GM21360 (cell line): ENCODE measurements around the gene RCAN1.
"Not testable (repeated sequence)": the region's sequence is repeated elsewhere in the genome, so short reads cannot be mapped to it uniquely, and the experiment has no call there.

Experiments used
- ATAC-seq: cut with Tn5 transposase; IDR thresholded peaks from one replicate; pipeline ENCODE4 v1.9.1; 2021; ENCODE audit warnings: mild to moderate bottlenecking, moderate library complexity; ENCODE audit not compliant: unreplicated experiment

Gene RCAN1

GRCh38 chr21:34621434-34622350, 6.8 kb upstream of the RCAN1 start:
- no peak for ATAC-seq

GRCh38 chr21:34619841-34620665, 5.1 kb upstream of the RCAN1 start:
- no peak for ATAC-seq

- ATAC-seq = no peak
Measured at GRCh38 chr21:34618941-34619340, 4.0 kb upstream of the RCAN1 start.

- ATAC-seq = no peak
Measured at GRCh38 chr21:34617753-34618339, 2.9 kb upstream of the RCAN1 start.

GRCh38 chr21:34615487-34615814, 538 bp upstream of the RCAN1 start:
- no peak for ATAC-seq

- no peak for ATAC-seq
Measured at GRCh38 chr21:34613679-34614627, 960 bp downstream of the RCAN1 start.

- ATAC-seq = no peak
Measured at GRCh38 chr21:34612557-34612956, 2.4 kb downstream of the RCAN1 start.

- ATAC-seq = no peak
Measured at GRCh38 chr21:34612056-34612455, 2.9 kb downstream of the RCAN1 start.

GRCh38 chr21:34611528-34611927, 3.4 kb downstream of the RCAN1 start:
- ATAC-seq = no peak

- ATAC-seq = no peak
Measured at GRCh38 chr21:34609933-34610549, 4.9 kb downstream of the RCAN1 start.

- no peak for ATAC-seq
Measured at GRCh38 chr21:34609244-34609932, 5.5 kb downstream of the RCAN1 start.

- not testable (repeated sequence) for ATAC-seq
Measured at GRCh38 chr21:34607376-34607775, 7.5 kb downstream of the RCAN1 start.

- ATAC-seq = no peak
Measured at GRCh38 chr21:34606621-34607020, 8.3 kb downstream of the RCAN1 start.

- no peak for ATAC-seq
Measured at GRCh38 chr21:34606051-34606450, 8.9 kb downstream of the RCAN1 start.

GRCh38 chr21:34604956-34605355, 10.0 kb downstream of the RCAN1 start:
- not testable (repeated sequence) for ATAC-seq

GRCh38 chr21:34604556-34604955, 10.4 kb downstream of the RCAN1 start:
- no peak for ATAC-seq

GRCh38 chr21:34603710-34604057, 11.2 kb downstream of the RCAN1 start:
- ATAC-seq = no peak

GRCh38 chr21:34603002-34603709, 11.8 kb downstream of the RCAN1 start:
- no peak for ATAC-seq

- ATAC-seq = no peak
Measured at GRCh38 chr21:34602061-34602460, 12.9 kb downstream of the RCAN1 start.
